ENCODE results near the gene FGFR2. TPM values are rescaled to one million over a fixed set of nuclear protein-coding genes. Genes with fewer than 3 reads are reported as not detected.

FGFR2 gene
- total RNA-seq, 4 donors from 2014 or later: 41.6 to 79.3 (median 60.5) TPM

DNA sequence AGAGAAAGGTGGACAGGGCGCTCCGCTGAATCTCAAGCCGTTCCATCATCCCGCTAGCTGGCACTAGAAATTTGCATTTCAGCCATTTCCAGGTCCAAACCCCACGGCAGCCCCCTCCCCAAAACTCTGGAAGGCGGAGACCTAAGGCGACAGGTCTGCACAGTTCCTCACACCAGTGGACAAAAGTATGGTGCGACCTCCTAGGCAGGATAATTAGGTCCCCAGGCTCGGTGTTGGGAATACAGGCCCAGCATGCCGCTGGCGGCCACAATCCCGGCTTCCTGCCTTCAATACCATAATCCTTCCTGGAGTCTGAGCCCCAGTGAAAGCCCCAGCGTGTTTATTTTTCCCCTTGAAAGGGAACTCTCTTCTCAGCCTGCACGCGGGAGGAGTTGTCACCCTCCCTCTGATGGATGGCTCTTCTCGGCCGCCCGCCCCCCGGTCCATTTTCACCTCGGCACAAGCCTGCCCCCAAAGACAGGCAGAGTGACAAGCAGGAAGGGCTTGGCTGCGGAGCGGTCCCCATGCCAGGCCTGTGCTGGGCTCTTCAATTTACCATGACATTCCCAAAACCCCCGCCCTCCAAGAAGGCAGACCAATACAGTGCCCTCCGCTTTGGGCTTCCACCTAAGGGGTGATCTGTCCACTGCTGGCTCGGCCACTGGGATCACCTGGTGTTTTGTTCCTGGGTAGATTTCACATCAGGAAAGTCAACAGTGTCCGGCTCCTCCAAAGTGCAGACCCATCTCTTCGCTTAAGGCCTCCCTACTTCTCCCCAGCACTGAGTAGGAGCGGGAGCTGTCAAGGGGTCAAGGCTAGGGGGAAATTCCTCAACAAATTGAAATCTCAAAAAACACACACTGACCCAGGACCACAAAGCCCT is 2.2 kb downstream of the FGFR2 start:
- no peak for ATAC-seq
- Histone ChIP-seq H3K4me3 (peak overlapping the region; percentile 50 to 65), H3K27ac (peak overlapping the region; percentile 71 to 97 (median 92)), H3K27me3 (peaks cover 26% of the 10 kb centered on the region), H3K4me1 (peaks cover 0 to 78% (median 0%) of the 10 kb centered on the region in 3 donors), H3K36me3 (no peaks in the 10 kb centered on the region), H3K9me3 (no peaks in the 10 kb centered on the region)
- TF ChIP-seq POLR2AphosphoS5 (IDR thresholded peaks at IDR 0.05): no peak
- no peak for TF ChIP-seq EP300 (IDR thresholded peaks at IDR 0.05)
- TF ChIP-seq, protein P1, sequence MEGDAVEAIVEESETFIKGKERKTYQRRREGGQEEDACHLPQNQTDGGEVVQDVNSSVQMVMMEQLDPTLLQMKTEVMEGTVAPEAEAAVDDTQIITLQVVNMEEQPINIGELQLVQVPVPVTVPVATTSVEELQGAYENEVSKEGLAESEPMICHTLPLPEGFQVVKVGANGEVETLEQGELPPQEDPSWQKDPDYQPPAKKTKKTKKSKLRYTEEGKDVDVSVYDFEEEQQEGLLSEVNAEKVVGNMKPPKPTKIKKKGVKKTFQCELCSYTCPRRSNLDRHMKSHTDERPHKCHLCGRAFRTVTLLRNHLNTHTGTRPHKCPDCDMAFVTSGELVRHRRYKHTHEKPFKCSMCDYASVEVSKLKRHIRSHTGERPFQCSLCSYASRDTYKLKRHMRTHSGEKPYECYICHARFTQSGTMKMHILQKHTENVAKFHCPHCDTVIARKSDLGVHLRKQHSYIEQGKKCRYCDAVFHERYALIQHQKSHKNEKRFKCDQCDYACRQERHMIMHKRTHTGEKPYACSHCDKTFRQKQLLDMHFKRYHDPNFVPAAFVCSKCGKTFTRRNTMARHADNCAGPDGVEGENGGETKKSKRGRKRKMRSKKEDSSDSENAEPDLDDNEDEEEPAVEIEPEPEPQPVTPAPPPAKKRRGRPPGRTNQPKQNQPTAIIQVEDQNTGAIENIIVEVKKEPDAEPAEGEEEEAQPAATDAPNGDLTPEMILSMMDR (IDR thresholded peaks at IDR 0.05): no peak
- TF ChIP-seq POLR2A (IDR thresholded peaks at IDR 0.05): no peak
- WGBS, 2 donors (ENCODE audit: low coverage in 1 of 2): 16 to 80% methylated on average over 1 to 9 of the region's 28 CpGs

DNA sequence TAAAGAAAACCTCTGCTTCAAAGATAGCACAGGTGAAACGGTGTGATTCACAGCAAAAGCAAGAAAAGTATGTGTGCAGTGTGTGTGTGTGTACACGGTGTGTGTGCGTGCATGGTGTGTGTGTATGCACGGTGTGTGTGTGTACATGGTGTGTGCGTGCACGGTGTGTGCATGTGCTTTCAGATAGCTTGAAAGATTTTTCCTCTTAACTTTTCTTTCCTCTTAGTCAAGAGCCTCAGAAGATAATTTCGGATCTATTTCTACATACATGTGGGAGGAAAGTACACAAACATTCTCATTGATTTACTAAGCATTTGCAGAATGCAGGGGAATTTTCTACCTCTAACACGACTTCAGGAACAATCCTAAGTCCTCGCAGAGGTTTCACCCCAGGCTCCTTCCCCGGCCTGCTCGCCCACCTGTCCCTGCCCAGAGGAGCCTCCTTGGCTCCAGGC is 2.9 kb downstream of the FGFR2 start:
- no peak for ATAC-seq
- TF ChIP-seq POLR2A (IDR thresholded peaks at IDR 0.05) (no peak), EP300 (IDR thresholded peaks at IDR 0.05) (no peak), POLR2AphosphoS5 (IDR thresholded peaks at IDR 0.05) (no peak)
- TF ChIP-seq, protein P1 (IDR thresholded peaks at IDR 0.05): no peak
- Histone ChIP-seq H3K4me1 (peaks cover 0 to 82% (median 0%) of the 10 kb centered on the region in 3 donors), H3K27me3 (peaks cover 26% of the 10 kb centered on the region), H3K36me3 (no peaks in the 10 kb centered on the region), H3K27ac (peak overlapping the region; percentile 71 to 97 (median 92)), H3K4me3 (peak overlapping the region; percentile 50 to 65), H3K9me3 (no peaks in the 10 kb centered on the region)
- 41 to 42% methylated on average over 10 to 11 of the region's 11 CpGs for WGBS, 2 donors (ENCODE audit: low coverage in 1 of 2)

DNA sequence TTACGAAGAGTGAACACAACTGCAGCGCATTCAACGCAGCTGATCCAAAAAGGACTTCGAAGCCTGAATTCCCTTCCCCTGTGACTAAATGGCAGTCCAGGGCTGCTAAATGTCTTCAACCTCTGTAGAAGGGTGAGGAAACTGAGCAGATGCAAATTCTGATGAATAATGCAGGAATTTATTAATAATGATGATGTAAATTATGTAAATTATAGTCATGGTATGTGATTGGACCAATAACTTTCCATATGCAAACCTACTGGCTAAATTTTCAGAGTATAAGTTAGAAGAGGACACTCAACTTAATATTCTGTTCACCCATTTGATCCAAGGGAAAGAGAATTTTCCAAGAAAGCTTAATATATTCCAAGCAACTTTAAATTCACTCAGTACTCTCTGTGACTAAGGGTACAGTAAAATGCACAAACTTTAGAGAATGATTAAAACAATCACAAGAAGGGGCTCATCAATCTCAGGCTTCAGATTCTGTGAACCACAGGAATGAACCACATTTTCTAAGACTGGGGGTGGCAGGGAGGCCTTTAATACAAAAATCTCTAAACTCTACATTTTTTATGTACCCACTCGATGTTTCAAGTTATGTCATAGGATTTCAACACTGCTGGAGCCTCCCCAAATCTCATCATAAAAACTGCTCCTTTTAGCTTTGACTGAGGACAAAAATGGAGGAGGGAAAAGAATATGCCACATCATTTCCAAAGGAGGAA is 3.5 kb downstream of the FGFR2 start:
- peaks cover 26% of the 10 kb centered on the region for H3K27me3 ChIP-seq
- H3K4me1 ChIP-seq: peaks cover 0 to 88% (median 0%) of the 10 kb centered on the region in 3 donors
- peak overlapping the region; percentile 71 to 97 (median 92) for H3K27ac ChIP-seq
- WGBS, 2 donors (ENCODE audit: low coverage in 1 of 2): 68 to 76% methylated on average over 4 to 5 of the region's 5 CpGs
- H3K4me3 ChIP-seq: no peak overlapping the region
- ATAC-seq: no peak
- no peaks in the 10 kb centered on the region for H3K36me3 ChIP-seq
- TF ChIP-seq, protein P1 (IDR thresholded peaks at IDR 0.05): no peak
- TF ChIP-seq POLR2AphosphoS5 (IDR thresholded peaks at IDR 0.05) (no peak), EP300 (IDR thresholded peaks at IDR 0.05) (no peak), POLR2A (IDR thresholded peaks at IDR 0.05) (no peak)
- H3K9me3 ChIP-seq: no peaks in the 10 kb centered on the region

DNA sequence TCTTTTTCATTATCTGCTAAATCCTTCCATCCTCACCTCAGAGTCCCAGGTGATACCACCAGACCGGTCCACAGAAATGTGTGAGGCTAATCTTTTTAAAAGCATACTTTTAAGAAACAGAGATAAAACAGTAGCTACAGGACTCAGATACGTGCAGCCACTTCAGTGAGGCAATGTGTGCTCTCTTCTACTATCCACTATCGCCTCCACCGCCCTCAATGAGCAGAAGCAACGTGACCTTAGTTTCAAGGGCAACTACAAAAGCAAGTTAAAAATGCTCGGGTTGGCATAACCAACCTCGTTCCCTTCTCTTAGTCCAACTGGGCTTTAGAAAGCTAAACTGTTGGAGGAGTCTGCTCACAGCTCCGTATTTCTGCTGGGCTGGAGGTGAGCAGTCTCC is 4.2 kb downstream of the FGFR2 start:
- Histone ChIP-seq H3K9me3 (no peaks in the 10 kb centered on the region), H3K4me3 (no peak overlapping the region), H3K4me1 (peaks cover 0 to 92% (median 0%) of the 10 kb centered on the region in 3 donors), H3K27me3 (peaks cover 26% of the 10 kb centered on the region), H3K36me3 (no peaks in the 10 kb centered on the region), H3K27ac (peak overlapping the region; percentile 4 to 97 (median 92))
- no peak for ATAC-seq
- TF ChIP-seq, protein P1 (IDR thresholded peaks at IDR 0.05): no peak
- TF ChIP-seq EP300 (IDR thresholded peaks at IDR 0.05) (no peak), POLR2A (IDR thresholded peaks at IDR 0.05) (no peak), POLR2AphosphoS5 (IDR thresholded peaks at IDR 0.05) (no peak)
- WGBS, 2 donors (ENCODE audit: low coverage in 1 of 2): 53 to 71% methylated on average over 7 to 8 of the region's 8 CpGs
